H1 (cell line): Measurements from ENCODE around the gene CHD1. TPM values are rescaled to one million over a fixed set of nuclear protein-coding genes. Genes with fewer than 3 reads are reported as not detected.

Experiments
- CTCF ChIA-PET: fragments of 300-600 bp; sonication (Branson Sonifier 250); formaldehyde crosslinking; loops from one replicate; lab custom pipeline; 2021; ENCODE audit not compliant: partially characterized antibody; lab: Charles Lee
- POLR2A ChIA-PET: fragments of 300-600 bp; sonication (Branson Sonifier 250); formaldehyde crosslinking; loops from one replicate; lab custom pipeline; 2021; ENCODE audit warnings: inconsistent platforms; ENCODE audit not compliant: partially characterized antibody; lab: Charles Lee
- DNase-seq, 2 experiments: peaks; one replicate each; pipeline versions ENCODE4 v3.0.0 to v3.0.0-alpha.2; 2010 to 2022; ENCODE audit warnings: low spot score in 2 of 2, low read depth in 1 of 2, mixed read lengths in 1 of 2
- FAIRE-seq: peaks from 2 replicates; lab custom pipeline; 2011; peaks lifted over from hg19 to GRCh38; lab: Jason Lieb, UNC
- H2AFZ ChIP-seq: 2 replicates; pipeline ENCODE4 v1.8.1; 2012; ENCODE audit warnings: low read length, inconsistent platforms
- H2AK5ac ChIP-seq: 2 replicates; pipeline ENCODE4 v1.6.1; 2013; ENCODE audit warnings: low read depth, low read length
- H2BK120ac ChIP-seq: replicated peaks from 2 replicates; pipeline ENCODE3; 2013; ENCODE audit warnings: low read depth, low read length, inconsistent platforms
- H2BK12ac ChIP-seq: 2 replicates; pipeline ENCODE4 v1.6.1; 2013; ENCODE audit warnings: low read depth, low read length
- H2BK15ac ChIP-seq: 2 replicates; pipeline ENCODE4 v1.6.1; 2013; ENCODE audit warnings: low read length
- H2BK20ac ChIP-seq: 2 replicates; pipeline ENCODE4 v1.6.1; 2013; ENCODE audit warnings: low read length
- H2BK5ac ChIP-seq: 2 replicates; pipeline ENCODE4 v1.6.1; 2013; ENCODE audit warnings: low read depth, low read length
- H3K14ac ChIP-seq: 2 replicates; pipeline ENCODE4 v1.6.1; 2013; ENCODE audit warnings: inconsistent platforms; ENCODE audit not compliant: insufficient read length
- H3K18ac ChIP-seq: 2 replicates; pipeline ENCODE4 v1.6.1; 2013; ENCODE audit warnings: low read length; ENCODE audit errors: extremely low read depth
- H3K23ac ChIP-seq: 2 replicates; pipeline ENCODE4 v1.6.1; 2013; ENCODE audit warnings: inconsistent platforms; ENCODE audit not compliant: insufficient read length
- H3K23me2 ChIP-seq: 2 replicates; pipeline ENCODE4 v1.6.1; 2013; ENCODE audit warnings: low read depth, low read length
- H3K27ac ChIP-seq: 2 replicates; pipeline ENCODE4 v1.6.1; 2011; ENCODE audit warnings: low read depth, low read length, inconsistent platforms
- H3K27me3 ChIP-seq, 4 experiments: replicated peaks in 1 of 4; 1 replicate in 1 of 4; 2 replicates in 3 of 4; pipeline versions ENCODE4 v1.6.1 to v1.8.1; 2011 to 2013; ENCODE audit warnings: low read length in 3 of 4, mild to moderate bottlenecking in 3 of 4, inconsistent platforms in 2 of 4, mixed read lengths in 2 of 4, moderate library complexity in 1 of 4; ENCODE audit not compliant: control insufficient read depth in 3 of 4, insufficient read depth in 3 of 4; ENCODE audit errors: extremely low read depth in 1 of 4
- H3K36me3 ChIP-seq, 4 experiments: 2 replicates each; pipeline versions ENCODE4 v1.6.1 to v1.8.1; 2011 to 2013; ENCODE audit warnings: mild to moderate bottlenecking in 4 of 4, low read length in 3 of 4, moderate library complexity in 2 of 4, control low read depth in 1 of 4, inconsistent platforms in 1 of 4; ENCODE audit not compliant: insufficient read depth in 4 of 4, control insufficient read depth in 2 of 4
- H3K4ac ChIP-seq: replicated peaks from 2 replicates; pipeline ENCODE3; 2013; ENCODE audit warnings: low read length, low read depth, mixed read lengths, inconsistent platforms; ENCODE audit not compliant: insufficient read length
- H3K4me1 ChIP-seq, 4 experiments: replicated peaks in 1 of 4; 1 replicate in 1 of 4; 2 replicates in 3 of 4; pipeline versions ENCODE4 v1.6.1 to v1.8.1; 2011 to 2013; ENCODE audit warnings: low read length in 3 of 4, inconsistent platforms in 2 of 4, mixed read lengths in 1 of 4; ENCODE audit not compliant: insufficient read depth in 4 of 4, control insufficient read depth in 3 of 4
- H3K4me2 ChIP-seq, 2 experiments: 2 replicates each; pipeline versions ENCODE4 v1.6.1 to v1.8.1; 2011 to 2013; ENCODE audit warnings: low read depth in 2 of 2, low read length in 2 of 2, control low read depth in 1 of 2, inconsistent platforms in 1 of 2, mild to moderate bottlenecking in 1 of 2; ENCODE audit not compliant: insufficient read depth in 1 of 2
- H3K4me3 ChIP-seq, 4 experiments: fragments of 200-600, 300-600 bp in 1 of 4; sonication (generic), shearing (Covaris generic), sonication (Bioruptor Twin) in 1 of 4; 2 replicates each; pipeline versions ENCODE4 v1.5.1 to v1.8.1; 2011 to 2016; ENCODE audit warnings: low read length in 4 of 4, low read depth in 3 of 4, control low read depth in 2 of 4, inconsistent platforms in 2 of 4, mild to moderate bottlenecking in 2 of 4, mixed read lengths in 1 of 4, moderate library complexity in 1 of 4; ENCODE audit not compliant: insufficient read depth in 2 of 4; ENCODE audit errors: extremely low read depth in 1 of 4
- H3K56ac ChIP-seq: replicated peaks from 2 replicates; pipeline ENCODE3; 2013; ENCODE audit warnings: low read depth, mild to moderate bottlenecking, mixed read lengths, low read length, inconsistent platforms; ENCODE audit not compliant: insufficient read length
- H3K79me1 ChIP-seq: 2 replicates; pipeline ENCODE4 v1.6.1; 2013; ENCODE audit warnings: low read depth, low read length, control low read depth
- H3K79me2 ChIP-seq, 2 experiments: 2 replicates each; pipeline versions ENCODE4 v1.6.1 to v1.8.1; 2012 to 2013; ENCODE audit warnings: low read length in 2 of 2, mild to moderate bottlenecking in 2 of 2, inconsistent platforms in 1 of 2; ENCODE audit not compliant: insufficient read depth in 2 of 2, control insufficient read depth in 1 of 2
- H3K9ac ChIP-seq, 4 experiments: replicated peaks in 1 of 4; 1 replicate in 1 of 4; 2 replicates in 3 of 4; pipeline versions ENCODE4 v1.6.1 to v1.8.1; 2011 to 2013; ENCODE audit warnings: low read depth in 3 of 4, low read length in 3 of 4, control low read depth in 2 of 4, mild to moderate bottlenecking in 2 of 4, moderate library complexity in 2 of 4, inconsistent platforms in 1 of 4; ENCODE audit errors: extremely low read depth in 1 of 4
- H3K9me3 ChIP-seq, 2 experiments: 2 replicates each; pipeline versions ENCODE4 v1.6.1 to v1.8.1; 2012 to 2013; ENCODE audit warnings: mild to moderate bottlenecking in 2 of 2, moderate library complexity in 2 of 2, control low read depth in 1 of 2, inconsistent platforms in 1 of 2, low read depth in 1 of 2, low read length in 1 of 2, mixed read lengths in 1 of 2; ENCODE audit not compliant: insufficient read depth in 2 of 2
- H4K20me1 ChIP-seq, 2 experiments: replicated peaks in 1 of 2; 2 replicates each; pipeline versions ENCODE3 to v1.8.1; 2011 to 2013; ENCODE audit warnings: inconsistent platforms in 2 of 2, low read length in 2 of 2, mild to moderate bottlenecking in 1 of 2; ENCODE audit not compliant: insufficient read depth in 2 of 2, control insufficient read depth in 1 of 2
- H4K5ac ChIP-seq: 2 replicates; pipeline ENCODE4 v1.6.1; 2013; ENCODE audit warnings: low read length, low read depth, mixed read lengths, inconsistent platforms; ENCODE audit not compliant: insufficient read length
- H4K8ac ChIP-seq: 2 replicates; pipeline ENCODE4 v1.8.0; 2013; ENCODE audit warnings: mild to moderate bottlenecking, moderate library complexity, low read length, inconsistent platforms; ENCODE audit not compliant: insufficient read depth; ENCODE audit errors: extremely low read depth
- H4K91ac ChIP-seq: replicated peaks from 2 replicates; pipeline ENCODE3; 2013; ENCODE audit warnings: low read length, mixed read lengths, inconsistent platforms; ENCODE audit not compliant: insufficient read length
- ATF3 ChIP-seq: IDR thresholded peaks from 2 replicates; pipeline ENCODE4 v1.6.1; 2011; ENCODE audit warnings: low read depth, mild to moderate bottlenecking, low read length; ENCODE audit not compliant: insufficient read depth
- CEBPB ChIP-seq: IDR thresholded peaks from 2 replicates; pipeline ENCODE4 v1.6.1; 2012; ENCODE audit warnings: low read depth, low read length
- CHD1 ChIP-seq: IDR thresholded peaks from 2 replicates; pipeline ENCODE4 v1.6.1; 2012; ENCODE audit warnings: low read depth, low read length, improper control_type of control experiment
- EP300 ChIP-seq, 2 experiments: IDR thresholded peaks; 1 replicate in 1 of 2; 2 replicates in 1 of 2; pipeline ENCODE4 v1.6.1; 2011 to 2012; ENCODE audit warnings: low read depth in 2 of 2, low read length in 2 of 2, mild to moderate bottlenecking in 2 of 2, borderline replicate concordance in 1 of 2, inconsistent platforms in 1 of 2, moderate library complexity in 1 of 2
- EZH2 ChIP-seq: fragments of 200-600 bp; sonication (generic); IDR thresholded peaks from 2 replicates; pipeline ENCODE4 v1.7.1; 2012; ENCODE audit warnings: low read depth, mild to moderate bottlenecking, moderate library complexity, low read length, inconsistent platforms; ENCODE audit not compliant: severe bottlenecking
- FOSL1 ChIP-seq: IDR thresholded peaks from 2 replicates; pipeline ENCODE4 v1.6.1; 2011; ENCODE audit warnings: mild to moderate bottlenecking, low read depth, low read length, moderate library complexity; ENCODE audit not compliant: insufficient read depth
- HDAC2 ChIP-seq, 2 experiments: fragments of 300-600 bp in 1 of 2; sonication (generic) in 1 of 2; IDR thresholded peaks; 2 replicates each; pipeline ENCODE4 v1.6.1; 2011 to 2012; ENCODE audit warnings: low read depth in 2 of 2, low read length in 2 of 2, mild to moderate bottlenecking in 2 of 2, moderate library complexity in 2 of 2, borderline replicate concordance in 1 of 2, inconsistent platforms in 1 of 2
- JUN ChIP-seq: IDR thresholded peaks from 2 replicates; pipeline ENCODE4 v1.6.1; 2011; ENCODE audit warnings: low read depth, mild to moderate bottlenecking, improper control_type of control experiment, low read length
- JUND ChIP-seq: IDR thresholded peaks from 2 replicates; pipeline ENCODE4 v1.6.1; 2011; ENCODE audit warnings: mild to moderate bottlenecking, improper control_type of control experiment, low read length
- SP1 ChIP-seq: IDR thresholded peaks from 2 replicates; pipeline ENCODE4 v1.6.1; 2011; ENCODE audit warnings: low read depth, low read length
- SP2 ChIP-seq: IDR thresholded peaks from 2 replicates; pipeline ENCODE4 v1.6.1; 2012; ENCODE audit warnings: mild to moderate bottlenecking, low read length, inconsistent platforms
- TCF12 ChIP-seq: IDR thresholded peaks from 2 replicates; pipeline ENCODE4 v1.6.1; 2011; ENCODE audit warnings: low read depth, mild to moderate bottlenecking, low read length
- ZNF274 ChIP-seq: IDR thresholded peaks from 2 replicates; pipeline ENCODE4 v1.7.0; 2012; ENCODE audit warnings: low read length, borderline replicate concordance; ENCODE audit errors: extremely low read depth
- WGBS, 2 experiments: shearing (Covaris generic) in 1 of 2; methylation state at CpG; one replicate each; pipeline versions ENCODE4 v1.1.6 to v1.1.7; 2013 to 2015; ENCODE audit warnings: low lambda C conversion rate in 2 of 2, mixed read lengths in 2 of 2, inconsistent platforms in 1 of 2, low coverage in 1 of 2, missing lambda C conversion rate in 1 of 2; ENCODE audit not compliant: insufficient replicate concordance in 2 of 2, insufficient coverage in 1 of 2, insufficient read length in 1 of 2; ENCODE audit errors: extremely low coverage in 1 of 2, missing lambda C conversion rate in 1 of 2; 5-methylcytosine and 5-hydroxymethylcytosine counted together
- polyA plus RNA-seq, 7 experiments: library from polyadenylated mRNA; depleted of rRNA in 3 of 7; stranded (reverse) in 5 of 7; unstranded in 2 of 7; fragments of >200 nt in 5 of 7; fragments of 200-250 nt in 2 of 7; gene quantifications; 1 replicate in 5 of 7; 2 replicates in 1 of 7; 4 replicates in 1 of 7; pipeline versions ENCODE4 v1.2.1 to v1.2.3, GENCODE V29; 2011 to 2013; ENCODE audit warnings: missing spikeins in 2 of 7, mixed read lengths in 2 of 7
- total RNA-seq: library from RNA; stranded (reverse); fragmentation: NEBNext Ultra II Directional; extraction: Animal tissue kit (Norgen Biotek cat#: 25700); gene quantifications from 2 replicates; pipeline ENCODE4 v1.2.1, GENCODE V29; 2021

Gene CHD1
- total and polyA plus RNA-seq, 2 of the 8 experiments (the other 6 are each of a cell fraction or from before 2014, with no cell fraction given), result 15.6 to 53.0 TPM

- Histone ChIP-seq H3K79me1 (no peaks in the 10 kb centered on the region), H3K9ac (peak overlapping the region in 1 of 4 experiments; percentile 43; a peak in 1 of 7 replicates), H3K9me3 (no peaks in the 10 kb centered on the region), H4K8ac (no peak overlapping the region), H3K79me2 (peaks cover 0 to 11% of the 10 kb centered on the region in 2 experiments; a peak in 2 of 4 replicates), H3K56ac (no peak overlapping the region), H3K23ac (no peak overlapping the region), H4K20me1 (no peaks in the 10 kb centered on the region), H3K27ac (no peak overlapping the region), H3K14ac (no peak overlapping the region), H3K18ac (no peak overlapping the region), H2BK12ac (no peak overlapping the region), H3K36me3 (no peaks in the 10 kb centered on the region), H3K27me3 (no peaks in the 10 kb centered on the region), H3K4me1 (peaks cover 0 to 15% (median 4%) of the 10 kb centered on the region in 4 experiments; a peak in 2 of 7 replicates), H4K91ac (no peak overlapping the region), H3K4me2 (no peak overlapping the region), H3K23me2 (no peaks in the 10 kb centered on the region), H2BK120ac (no peak overlapping the region), H2AK5ac (no peak overlapping the region), H2BK15ac (no peak overlapping the region), H2BK5ac (no peak overlapping the region), H2AFZ (no peak overlapping the region), H2BK20ac (no peak overlapping the region), H3K4ac (no peak overlapping the region), H3K4me3 (no peak overlapping the region), H4K5ac (no peak overlapping the region)
- ChIA-PET CTCF (interaction anchor here (0.6 kb wide), 1 partner anchor 519 kb away, joined by 3 read pairs; no protein-coding TSS in a partner anchor), POLR2A (no interaction called here)
- DNase-seq (no peak), FAIRE-seq (no peak)
- 87% methylated on average over 3 of the region's 3 CpGs; no CpG with 5 or more reads in 1 of the 2 experiments for WGBS, 2 experiments
- no peak for TF ChIP-seq ATF3
- TF ChIP-seq JUN, result no peak
- TF ChIP-seq ZNF274, result no peak
- TF ChIP-seq EP300 (IDR thresholded peaks at IDR 0.05; ENCODE audit: borderline replicate concordance in 1 of 2, low read depth in 2 of 2, low read length in 2 of 2), result no peak
- TF ChIP-seq CEBPB, result no peak
- no peak for TF ChIP-seq FOSL1
- no peak for TF ChIP-seq CHD1
- no peak for TF ChIP-seq TCF12
- TF ChIP-seq HDAC2 (IDR thresholded peaks at IDR 0.05; ENCODE audit: borderline replicate concordance in 1 of 2, low read depth in 2 of 2, low read length in 2 of 2), result no peak
- TF ChIP-seq SP1, result no peak
- TF ChIP-seq JUND, result no peak
- TF ChIP-seq EZH2, result no peak
- no peak for TF ChIP-seq SP2
Measured at GRCh38 chr5:98935206-98935605, 6.4 kb upstream of the CHD1 start.
